K562 (cell line): ENCODE results near the gene ATP8B4. TPM values are rescaled to one million over a fixed set of nuclear protein-coding genes. Genes with fewer than 3 reads are reported as not detected.

Experiments
- ATAC-seq: fragments of 200-7000 bp; cut with Tn5 transposase; 3 replicates; pipeline ENCODE4 v1.9.1; 2020; ENCODE audit warnings: moderate library complexity
- BruUV-seq: library from RNA; stranded (reverse); fragments of 400-500 nt; replicated peaks from 2 replicates; lab custom pipeline; 2021; lab: Mats Ljungman, UMichigan
- CTCF ChIA-PET: fragments of 300-600 bp; formaldehyde crosslinking; extraction: SDS; loops from one replicate; lab custom pipeline; 2021; ENCODE audit warnings: low intra/inter-chr PET ratio; lab: Yijun Ruan, JAX
- POLR2A ChIA-PET: fragments of 300-600, 350-650 bp; sonication (Branson Sonifier 250); formaldehyde crosslinking; extraction: SDS; loops from one replicate; lab custom pipeline; 2021; ENCODE audit warnings: antibody characterized with exemption, inconsistent platforms; lab: Yijun Ruan, JAX
- DNase-seq, 4 experiments: peaks; one replicate each; pipeline versions ENCODE4 v3.0.0 to v3.0.0-alpha.2; 2011 to 2018; ENCODE audit warnings: low spot score in 3 of 4, mixed read lengths in 3 of 4; ENCODE audit errors: extremely low read depth in 1 of 4
- FAIRE-seq: peaks from 2 replicates; lab custom pipeline; 2011; peaks lifted over from hg19 to GRCh38; lab: Jason Lieb, UNC
- H2AFZ ChIP-seq: 2 replicates; pipeline ENCODE4 v1.6.0; 2011; ENCODE audit warnings: low read depth, low read length, control low read depth, inconsistent platforms
- H3K27ac ChIP-seq: fragments of 200-600 bp; 3 replicates; pipeline ENCODE4 v1.8.0; 2011; ENCODE audit warnings: low read depth, mild to moderate bottlenecking, control low read depth, inconsistent platforms, low read length, moderate library complexity, mixed read lengths; ENCODE audit errors: extremely low read depth
- H3K27me3 ChIP-seq, 2 experiments: fragments of 300-600 bp in 1 of 2; 2 replicates in 1 of 2; 3 replicates in 1 of 2; pipeline versions ENCODE4 v1.6.0 to v1.8.0; 2011; ENCODE audit warnings: inconsistent platforms in 2 of 2, low read length in 2 of 2, mild to moderate bottlenecking in 1 of 2, mixed read lengths in 1 of 2, moderate library complexity in 1 of 2; ENCODE audit not compliant: control insufficient read depth in 2 of 2, insufficient read depth in 2 of 2
- H3K36me3 ChIP-seq: fragments of 300-600 bp; 3 replicates; pipeline ENCODE4 v1.8.0; 2011; ENCODE audit warnings: mild to moderate bottlenecking, low read length, inconsistent platforms; ENCODE audit not compliant: control insufficient read depth, insufficient read depth
- H3K4me1 ChIP-seq, 2 experiments: fragments of 200-600 bp in 1 of 2; replicated peaks in 1 of 2; 2 replicates in 1 of 2; 3 replicates in 1 of 2; pipeline versions ENCODE4 v1.5.1 to v1.8.0; 2011; ENCODE audit warnings: inconsistent platforms in 2 of 2, low read length in 2 of 2, mild to moderate bottlenecking in 1 of 2, mixed read lengths in 1 of 2, moderate library complexity in 1 of 2; ENCODE audit not compliant: control insufficient read depth in 2 of 2, insufficient read depth in 2 of 2
- H3K4me2 ChIP-seq: 2 replicates; pipeline ENCODE4 v1.6.1; 2011; ENCODE audit warnings: low read length, control low read depth, inconsistent platforms, mixed read lengths; ENCODE audit not compliant: insufficient read depth
- H3K4me3 ChIP-seq: fragments of 200-600 bp; sonication (generic), shearing (Covaris generic); 2 replicates; pipeline ENCODE4 v1.5.1; 2016; ENCODE audit warnings: control low read depth, inconsistent platforms
- H3K79me2 ChIP-seq: fragments of 200-600 bp; 3 replicates; pipeline ENCODE4 v1.8.0; 2011; ENCODE audit warnings: low read length, inconsistent platforms; ENCODE audit not compliant: control insufficient read depth, insufficient read depth
- H3K9ac ChIP-seq, 2 experiments: 2 replicates each; pipeline versions ENCODE4 v1.6.0 to v1.6.1; 2011; ENCODE audit warnings: low read depth in 2 of 2, low read length in 2 of 2, control low read depth in 1 of 2, inconsistent platforms in 1 of 2, mild to moderate bottlenecking in 1 of 2, mixed read lengths in 1 of 2; ENCODE audit not compliant: insufficient read depth in 1 of 2
- H3K9me1 ChIP-seq: one replicate; pipeline ENCODE4 v1.6.0; 2011; ENCODE audit warnings: inconsistent platforms, mild to moderate bottlenecking, low read length, moderate library complexity; ENCODE audit not compliant: control insufficient read depth, insufficient read depth
- H3K9me3 ChIP-seq: replicated peaks from 2 replicates; pipeline ENCODE4 v1.5.1; 2011; ENCODE audit warnings: low read depth, low read length, inconsistent platforms; ENCODE audit not compliant: control insufficient read depth, insufficient read depth
- H4K20me1 ChIP-seq: replicated peaks from 2 replicates; pipeline ENCODE4 v1.6.1; 2011; ENCODE audit warnings: low read length, inconsistent platforms, mixed read lengths; ENCODE audit not compliant: control insufficient read depth, insufficient read depth
- BCOR ChIP-seq: fragments of 450-650 bp; IDR thresholded peaks from 2 replicates; pipeline ENCODE4 v1.6.1; 2016
- CBX1 ChIP-seq: sonication (generic); IDR thresholded peaks from 2 replicates; pipeline ENCODE4 v1.6.1; 2016; ENCODE audit warnings: antibody characterized with exemption, low read depth, mild to moderate bottlenecking
- CEBPB ChIP-seq: fragments of 450-650 bp; IDR thresholded peaks from 2 replicates; pipeline ENCODE4 v1.6.1; 2016; ENCODE audit warnings: missing genetic modification characterization, missing compliant biosample characterization
- CHD4 ChIP-seq: fragments of 200-600 bp; sonication (generic); IDR thresholded peaks from 3 replicates; pipeline ENCODE4 v1.6.1; 2012; ENCODE audit warnings: low read depth, mild to moderate bottlenecking, mixed read lengths, low read length, inconsistent platforms; ENCODE audit not compliant: insufficient read depth, insufficient replicate concordance, poor library complexity, severe bottlenecking
- MAFK ChIP-seq: IDR thresholded peaks from 2 replicates; pipeline ENCODE4 v1.6.1; 2011; ENCODE audit warnings: low read length, improper control_type of control experiment
- RBM25 ChIP-seq: fragments of 200-400 bp; formaldehyde crosslinking; IDR thresholded peaks from 2 replicates; pipeline ENCODE4 v1.6.1; 2018; ENCODE audit warnings: low read length, low read depth, moderate library complexity; ENCODE audit not compliant: severe bottlenecking
- SAP30 ChIP-seq: fragments of 200-600 bp; sonication (generic); IDR thresholded peaks from 2 replicates; pipeline ENCODE4 v1.6.1; 2012; ENCODE audit warnings: borderline replicate concordance, low read depth, mild to moderate bottlenecking, moderate library complexity, low read length, control low read depth, inconsistent platforms; ENCODE audit not compliant: insufficient read depth, poor library complexity, severe bottlenecking
- UBTF ChIP-seq, 2 experiments: IDR thresholded peaks; 2 replicates each; pipeline ENCODE4 v1.6.1; 2012; ENCODE audit warnings: improper control_type of control experiment in 2 of 2, low read depth in 2 of 2, low read length in 2 of 2, borderline replicate concordance in 1 of 2
- ZNF780A ChIP-seq: fragments of 250-450 bp; sonication (Bioruptor Pico); IDR thresholded peaks from 2 replicates; pipeline ENCODE4 v1.5.0; 2021; ENCODE audit warnings: mild to moderate bottlenecking
- WGBS: fragments of 100-300 bp; shearing (Covaris generic); methylation state at CpG from one replicate; pipeline ENCODE4 v1.1.6; 2016; ENCODE audit warnings: low coverage, mixed read lengths; ENCODE audit not compliant: insufficient coverage; ENCODE audit errors: missing lambda C conversion rate; 5-methylcytosine and 5-hydroxymethylcytosine counted together
- in situ Hi-C: fragments of 300-500 bp; cut with MboI; formaldehyde crosslinking; loops from 4 replicates; pipeline ENCODE4 v1.15.0; 2018; ENCODE audit warnings: inconsistent platforms, mixed read lengths
- intact Hi-C: fragments of 100-400 bp; cut with micrococcal nuclease; formaldehyde crosslinking; loops from 2 replicates; pipeline ENCODE4 v1.14.2; 2022
- polyA plus RNA-seq, 8 experiments: library from polyadenylated mRNA; depleted of rRNA in 4 of 8; stranded (reverse) in 5 of 8; unstranded in 3 of 8; fragments of >200 nt; fragmentation: Nextera tagmentation in 2 of 8; fragmentation: Illumina TruSeq in 1 of 8; extraction: Ambion mirVana in 2 of 8; extraction: Trizol in 1 of 8; gene quantifications; 2 replicates each; pipeline versions ENCODE4 v1.2.1 to v1.2.3, GENCODE V29; 2011 to 2014; ENCODE audit warnings: inconsistent platforms in 1 of 8, missing spikeins in 1 of 8
- total RNA-seq, 7 experiments: library from RNA; depleted of rRNA in 6 of 7; stranded (reverse); fragments of >200 nt in 6 of 7; fragmentation: Illumina TruSeq in 2 of 7; extraction: Trizol in 2 of 7; gene quantifications; 2 replicates each; pipeline versions ENCODE4 v1.2.1 to v1.2.3, GENCODE V29; 2011 to 2021; ENCODE audit warnings: low replicate concordance in 1 of 7

Gene ATP8B4
- total and polyA plus RNA-seq, 9 of the 15 experiments (the other 6 are each of a cell fraction or from before 2014, with no cell fraction given), result 0.14 to 2.5 (median 0.44) TPM

- TF ChIP-seq UBTF (IDR thresholded peaks at IDR 0.05; ENCODE audit: borderline replicate concordance in 1 of 2, low read depth in 2 of 2, low read length in 2 of 2) (no peak), ZNF780A (CRISPR knock-in tag) (no peak), MAFK (no peak)
These were observed 5.9 kb downstream of the ATP8B4 start (continued) for GRCh38 chr15:50113187-50113505.

DNA sequence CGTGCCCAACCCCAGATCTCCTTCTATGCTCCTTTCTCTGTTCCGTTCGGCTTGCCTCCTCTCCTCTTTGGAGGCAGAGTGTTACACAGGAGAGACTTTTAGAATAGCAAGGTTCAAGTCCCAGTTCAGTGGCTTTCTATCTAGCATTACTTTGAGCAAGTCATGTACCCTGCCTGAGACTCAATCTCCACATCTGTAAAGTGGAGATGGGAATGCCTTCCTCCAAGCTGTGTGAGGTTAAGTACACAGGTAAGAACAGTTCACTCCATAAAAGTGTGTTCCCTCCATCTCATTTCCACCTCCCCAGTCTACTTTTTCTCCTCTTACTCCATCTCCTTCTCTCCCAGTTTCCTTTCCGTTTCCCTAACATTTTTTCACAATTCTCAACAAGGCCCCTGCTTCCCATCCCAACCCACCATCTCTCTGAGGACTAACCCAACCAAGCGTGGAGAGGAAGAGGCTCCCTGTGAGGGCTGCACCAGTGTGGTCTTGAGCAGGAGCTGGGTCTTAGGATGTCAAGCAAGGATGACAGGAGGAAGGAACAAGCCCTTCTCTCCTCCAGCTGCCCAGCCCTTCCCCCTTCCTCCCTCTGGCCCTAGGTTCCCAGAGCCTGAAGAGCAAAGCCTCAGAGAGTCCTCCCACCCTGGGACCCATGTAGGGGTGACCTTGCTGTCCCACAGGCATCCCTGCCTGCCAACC lies 6.4 kb downstream of the ATP8B4 start:
- POLR2A ChIA-PET, result interaction anchor here (1.2 kb wide), 1 partner anchor 24 kb away, joined by 3 read pairs; no protein-coding TSS in a partner anchor
- 34% methylated on average over 3 of the region's 5 CpGs for WGBS
- no TSS peak for BruUV-seq

More for the DNA sequence above, 6.4 kb downstream of the ATP8B4 start:
- H3K9me1 ChIP-seq, result no peaks in the 10 kb centered on the region
- H3K4me3 ChIP-seq, result no peak overlapping the region
- TF ChIP-seq BCOR (0 out of 2 replicates have a peak, but pooled peaks have one; percentile 52), CEBPB (tag) (no peak), SAP30 (no peak), RBM25 (peak; percentile 68), CBX1 (no peak), CHD4 (peak; percentile 71)
- CTCF ChIA-PET, result no interaction called here
- no peak overlapping the region for H3K27ac ChIP-seq
- ATAC-seq (no peak), DNase-seq (no peak), FAIRE-seq (no peak)
- H3K9me3 ChIP-seq, result no peaks in the 10 kb centered on the region
- H3K4me1 ChIP-seq, result peaks cover 0 to 20% of the 10 kb centered on the region in 2 experiments; a peak in 3 of 5 replicates
- H4K20me1 ChIP-seq, result no peaks in the 10 kb centered on the region
- no peak overlapping the region for H3K9ac ChIP-seq
- H3K79me2 ChIP-seq, result no peaks in the 10 kb centered on the region
- H3K4me2 ChIP-seq, result no peak overlapping the region
- intact Hi-C loops (no loop called here), in situ Hi-C loops (no loop called here)
- H3K36me3 ChIP-seq, result no peaks in the 10 kb centered on the region
- no peak overlapping the region for H2AFZ ChIP-seq
- no peaks in the 10 kb centered on the region for H3K27me3 ChIP-seq
